ENCODE measurements around the gene PGPEP1.
"Not testable (repeated sequence)": the region's sequence is repeated elsewhere in the genome, so short reads cannot be mapped to it uniquely, and the experiment has no call there.

PGPEP1 gene

GRCh38 chr19:18373892-18374629, 33.7 kb downstream of the PGPEP1 start:
- no peak for TF ChIP-seq CTCF (conservative IDR thresholded peaks at IDR 0.05; ENCODE audit: low read depth, low read length)
- peak; percentile 98 for DNase-seq (ENCODE audit: low read depth)
- no peak overlapping the region for H3K4me3 ChIP-seq (ENCODE audit: low read length)

- TF ChIP-seq CTCF (conservative IDR thresholded peaks at IDR 0.05; ENCODE audit: low read depth, low read length): no peak
- DNase-seq (ENCODE audit: low read depth): no peak
- no peak overlapping the region for H3K4me3 ChIP-seq (ENCODE audit: low read length)
These were observed 36.6 kb downstream of the PGPEP1 start for GRCh38 chr19:18377026-18377425.

- no peak for DNase-seq (ENCODE audit: low read depth)
- TF ChIP-seq CTCF (conservative IDR thresholded peaks at IDR 0.05; ENCODE audit: low read depth, low read length): no peak
- H3K4me3 ChIP-seq (ENCODE audit: low read length): no peak overlapping the region
These were observed 39.7 kb downstream of the PGPEP1 start for GRCh38 chr19:18379803-18380747.

- TF ChIP-seq CTCF (conservative IDR thresholded peaks at IDR 0.05; ENCODE audit: low read depth, low read length): no peak
- no peak for DNase-seq (ENCODE audit: low read depth)
- H3K4me3 ChIP-seq (ENCODE audit: low read length): no peak overlapping the region
These were observed 40.4 kb downstream of the PGPEP1 start for GRCh38 chr19:18380843-18381242.

- DNase-seq (ENCODE audit: low read depth); H3K4me3 ChIP-seq (ENCODE audit: low read length): not testable (repeated sequence)
These were observed 43.2 kb downstream of the PGPEP1 start for GRCh38 chr19:18383622-18384021.

GRCh38 chr19:18384775-18385174, 44.4 kb downstream of the PGPEP1 start:
- TF ChIP-seq CTCF (conservative IDR thresholded peaks at IDR 0.05; ENCODE audit: low read depth, low read length): no peak
- no peak overlapping the region for H3K4me3 ChIP-seq (ENCODE audit: low read length)
- no peak for DNase-seq (ENCODE audit: low read depth)

- no peak overlapping the region for H3K4me3 ChIP-seq (ENCODE audit: low read length)
- no peak for TF ChIP-seq CTCF (conservative IDR thresholded peaks at IDR 0.05; ENCODE audit: low read depth, low read length)
- no peak for DNase-seq (ENCODE audit: low read depth)
These were observed 44.9 kb downstream of the PGPEP1 start for GRCh38 chr19:18385359-18385674.
